NCI-H2196 (cell line): ENCODE data around the gene KANTR.

Experiments
- DNase-seq: peaks from one replicate; lab custom pipeline; 2025; ENCODE audit not compliant: unreplicated experiment; lab: John Stamatoyannopoulos, UW

Gene KANTR

GRCh38 chrX:53080628-53081580, 13.0 kb upstream of the KANTR start:
- no peak for DNase-seq

GRCh38 chrX:53081925-53082772, 11.8 kb upstream of the KANTR start, which contains the start of gene TSPYL2:
TSS of gene TSPYL2 (plus strand) at chrX:53082367. CDS start at chrX:53082499, 132 bp downstream.
- DNase-seq = peak; percentile 91

GRCh38 chrX:53082773-53083616, 10.9 kb upstream of the KANTR start:
- no peak for DNase-seq

DNA sequence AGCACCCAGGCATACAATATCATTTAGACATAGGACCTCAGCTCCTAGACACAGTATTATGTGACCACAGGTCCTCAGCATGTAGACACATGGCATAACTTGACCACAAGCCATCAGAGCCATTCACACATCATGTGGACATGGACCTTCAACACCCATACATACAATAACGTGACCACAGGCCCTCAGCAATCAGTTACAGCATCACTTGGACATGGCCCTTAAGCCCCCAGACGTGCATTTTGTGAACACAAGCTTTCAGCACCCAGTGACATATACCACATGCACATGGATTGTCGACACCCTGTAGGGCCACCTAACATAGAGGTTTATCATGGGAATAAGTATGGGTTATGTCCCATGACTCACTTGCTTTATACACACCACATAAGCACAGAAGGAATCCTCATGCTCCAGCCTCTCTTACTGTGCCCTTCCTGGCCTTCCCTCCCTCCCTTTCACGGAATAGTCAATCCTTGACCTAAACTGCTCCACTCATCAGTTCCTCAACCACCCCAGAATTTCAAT, 9.8 kb upstream of the KANTR start:
- DNase-seq = no peak

DNA sequence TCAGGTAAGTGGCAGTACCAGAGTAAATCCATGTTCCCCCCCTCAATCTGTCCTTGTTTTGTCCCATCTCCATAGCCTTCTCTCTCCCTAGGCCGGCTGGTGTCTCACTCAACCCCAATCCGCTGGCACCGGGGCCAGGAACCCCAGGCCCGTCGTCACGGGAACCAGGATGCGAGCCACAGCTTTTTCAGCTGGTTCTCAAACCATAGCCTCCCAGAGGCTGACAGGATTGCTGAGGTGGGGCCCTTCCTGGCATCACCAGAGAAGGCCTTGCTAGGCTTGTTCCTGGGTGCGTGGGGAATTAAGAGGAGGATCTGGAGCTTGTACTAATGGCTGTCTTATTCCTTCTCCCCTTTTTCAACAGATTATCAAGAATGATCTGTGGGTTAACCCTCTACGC, 9.1 kb upstream of the KANTR start:
- no peak for DNase-seq

GRCh38 chrX:53085661-53086229, 8.2 kb upstream of the KANTR start:
- no peak for DNase-seq

DNA sequence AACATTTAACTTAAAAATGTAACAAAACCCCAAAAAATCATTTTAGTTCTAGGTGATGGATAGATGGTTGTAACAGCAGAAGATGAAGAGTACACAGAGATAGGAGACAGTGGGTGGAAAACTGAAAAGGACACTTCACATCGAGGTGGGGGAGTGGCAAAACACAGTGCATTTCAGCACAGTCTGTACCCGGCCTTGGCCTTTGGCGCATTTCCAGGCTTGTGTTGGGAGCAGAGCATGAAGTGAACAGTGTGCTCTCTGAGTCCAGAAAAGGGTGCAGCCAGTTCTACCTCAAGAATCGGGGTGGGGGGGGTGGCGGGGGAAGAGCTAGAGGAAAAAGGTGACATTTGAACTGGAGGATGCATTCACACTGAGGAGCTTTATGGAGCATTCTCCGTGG, 7.5 kb upstream of the KANTR start:
- no peak for DNase-seq

DNA sequence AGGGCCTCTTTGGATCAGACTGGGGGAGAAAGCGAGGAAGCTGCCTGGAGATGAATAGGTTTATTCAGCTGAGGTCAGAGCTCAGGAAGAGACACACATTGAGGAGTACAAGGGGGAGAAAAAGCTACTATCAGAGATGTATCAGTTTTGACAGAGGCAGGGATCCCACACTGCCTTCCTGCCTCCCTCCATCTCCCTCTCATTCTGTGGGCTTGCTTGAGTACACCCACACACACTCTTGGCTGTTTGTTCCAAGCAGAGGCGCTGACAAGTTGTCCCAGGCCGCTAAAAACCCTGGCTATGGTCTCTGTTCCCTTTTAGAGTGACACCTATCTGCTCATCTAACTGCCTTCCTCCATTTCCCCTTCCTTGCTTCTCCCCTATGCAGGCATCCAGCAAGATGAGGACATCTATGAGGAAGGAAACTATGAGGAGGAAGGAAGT, 6.5 kb upstream of the KANTR start:
- DNase-seq = no peak

DNA sequence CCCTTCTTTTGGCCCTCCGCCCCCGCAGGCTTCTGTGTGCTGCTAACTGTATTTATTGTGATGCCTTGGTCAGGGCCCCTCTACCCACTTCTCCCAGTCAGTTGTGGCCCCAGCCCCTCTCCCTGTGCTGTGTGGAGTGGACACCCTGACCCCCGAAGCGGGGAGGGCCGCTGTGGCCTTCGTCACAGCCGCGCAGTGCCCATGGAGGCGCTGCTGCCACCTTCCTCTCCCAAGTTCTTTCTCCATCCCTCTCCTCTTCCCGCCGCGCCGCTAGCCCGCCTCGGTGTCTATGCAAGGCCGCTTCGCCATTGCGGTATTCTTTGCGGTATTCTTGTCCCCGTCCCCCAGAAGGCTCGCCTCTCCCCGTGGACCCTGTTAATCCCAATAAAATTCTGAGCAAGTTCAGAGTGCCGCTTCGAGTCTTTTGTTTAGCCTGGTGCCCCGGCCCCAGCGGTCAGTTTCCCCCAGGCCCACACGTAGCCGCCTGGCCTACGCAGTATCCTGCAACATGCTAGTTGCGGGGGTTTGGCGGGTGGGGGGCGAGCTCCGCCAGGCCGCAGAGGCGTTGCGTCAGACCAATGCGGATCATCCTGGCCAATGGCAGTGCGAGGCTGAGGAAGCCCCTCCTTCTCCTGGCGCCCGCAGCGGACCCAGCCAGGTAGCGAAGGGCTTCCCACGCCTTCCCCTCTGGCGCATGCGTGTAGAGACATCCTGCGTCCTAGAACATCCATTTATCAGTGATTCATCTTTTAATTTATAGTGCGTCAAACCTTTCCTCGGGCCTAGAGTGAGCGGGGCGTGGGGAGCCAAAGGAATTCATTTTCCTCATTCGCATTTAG, 5.6 kb upstream of the KANTR start:
- DNase-seq = peak; percentile 88

- DNase-seq = peak; percentile 28
Observed at GRCh38 chrX:53089224-53089842, 4.6 kb upstream of the KANTR start.

DNA sequence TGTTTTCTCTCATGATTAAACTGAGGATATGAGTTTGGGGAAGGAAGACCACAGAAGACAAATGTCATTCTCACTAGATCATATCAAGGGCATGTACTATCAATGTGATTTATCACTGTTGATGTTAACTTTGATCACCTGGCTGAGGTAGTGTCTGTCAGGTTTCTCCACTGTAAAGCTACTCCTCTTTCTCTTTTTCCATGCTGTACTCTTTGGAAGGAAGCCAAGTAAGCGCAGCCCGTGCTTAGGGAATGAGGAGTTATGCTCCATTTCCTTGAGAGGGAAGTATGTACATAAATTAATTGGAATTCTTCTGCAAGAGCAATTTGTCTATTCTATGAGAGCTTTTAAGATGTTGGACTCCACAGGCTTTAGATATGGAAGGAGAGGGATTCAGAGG, 4.0 kb upstream of the KANTR start:
- no peak for DNase-seq

- no peak for DNase-seq
Observed at GRCh38 chrX:53091354-53091753, 2.6 kb upstream of the KANTR start.

GRCh38 chrX:53093177-53093655, 726 bp upstream of the KANTR start:
- DNase-seq = no peak

DNA sequence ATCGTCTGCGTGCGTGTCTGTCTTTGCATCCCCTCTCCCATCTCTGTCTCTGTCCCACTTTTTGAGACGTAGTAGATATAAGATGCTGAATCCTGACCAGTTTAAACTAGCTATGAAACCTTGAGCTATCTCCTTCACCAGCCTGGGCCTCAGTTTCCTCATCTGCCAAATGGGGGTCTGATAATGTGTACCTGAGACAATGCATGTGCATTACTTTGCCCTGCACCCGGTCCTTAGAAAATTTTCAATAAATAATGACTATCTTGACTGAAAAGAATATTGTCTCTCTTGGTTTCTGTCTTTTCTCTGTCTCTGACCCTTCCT, 602 bp downstream of the KANTR start:
- DNase-seq = no peak

DNA sequence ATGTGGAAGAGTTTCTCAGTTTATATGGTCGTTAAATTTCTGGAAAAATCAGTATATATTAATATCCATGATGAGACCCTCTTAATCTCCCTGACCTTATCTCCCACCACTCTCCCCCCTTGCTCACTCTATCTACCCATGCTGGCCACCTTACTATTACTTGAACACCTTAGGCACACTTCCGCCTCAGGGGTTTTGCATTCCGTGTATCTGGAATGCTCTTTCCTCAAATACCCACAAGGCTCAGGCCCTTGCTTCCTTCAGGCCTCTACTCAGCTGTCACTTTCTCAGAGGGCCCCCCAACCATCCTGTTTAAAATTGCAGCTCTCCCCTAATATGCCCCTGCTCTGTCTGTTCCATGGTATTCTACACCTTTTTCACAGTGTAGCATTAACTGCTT, 1.9 kb downstream of the KANTR start:
- no peak for DNase-seq

DNA sequence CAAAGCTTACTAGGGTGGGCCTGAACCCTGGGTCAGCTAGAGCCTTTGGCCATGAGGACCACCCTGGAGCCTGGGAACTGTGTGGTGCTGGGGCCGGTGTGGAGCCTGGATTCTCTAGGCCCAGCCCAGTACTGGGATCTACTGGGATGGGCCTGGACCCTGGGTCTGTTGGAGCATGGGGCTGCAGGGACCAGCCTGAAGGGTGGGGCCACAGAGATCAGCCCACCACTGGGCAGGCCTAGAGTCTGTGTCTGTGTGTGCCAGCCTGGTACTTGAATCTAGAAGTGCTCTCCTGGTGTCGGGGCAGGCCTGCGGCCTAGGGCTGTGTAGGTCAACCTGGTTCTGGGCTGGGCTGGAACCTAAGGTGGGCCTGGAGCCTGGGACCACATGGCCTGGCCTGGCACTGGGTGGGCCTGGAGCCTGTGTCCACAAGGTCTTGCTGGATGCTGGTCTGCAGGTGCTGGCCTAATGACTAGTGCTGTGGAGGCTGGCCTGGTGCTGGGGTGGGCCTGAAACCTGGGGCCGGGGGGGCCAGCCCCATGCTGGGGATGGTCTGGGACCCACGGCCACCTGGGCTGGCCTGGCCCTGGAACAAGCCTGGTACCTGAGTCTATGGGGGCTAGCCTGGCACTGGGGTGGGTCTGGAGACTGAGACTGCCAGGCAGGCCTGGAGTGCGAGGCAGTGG, 21.1 kb downstream of the KANTR start:
- no peak for DNase-seq

DNA sequence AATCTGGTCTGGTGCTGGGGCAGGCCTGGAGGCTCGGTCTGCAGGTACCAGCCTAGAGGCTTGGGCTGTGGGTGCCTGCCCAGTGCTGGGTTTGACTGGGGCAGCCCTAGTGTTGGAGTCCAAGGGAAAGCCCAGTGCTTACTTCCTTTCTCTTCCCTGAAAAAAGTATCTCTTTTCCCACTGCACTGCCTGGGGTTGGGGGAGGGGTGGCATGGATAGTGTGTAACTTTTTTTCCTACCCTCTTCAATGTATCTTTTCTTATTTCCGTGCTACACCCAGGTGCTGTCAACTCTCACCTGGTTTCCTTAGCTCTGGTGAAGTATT, 21.6 kb downstream of the KANTR start:
- no peak for DNase-seq

DNA sequence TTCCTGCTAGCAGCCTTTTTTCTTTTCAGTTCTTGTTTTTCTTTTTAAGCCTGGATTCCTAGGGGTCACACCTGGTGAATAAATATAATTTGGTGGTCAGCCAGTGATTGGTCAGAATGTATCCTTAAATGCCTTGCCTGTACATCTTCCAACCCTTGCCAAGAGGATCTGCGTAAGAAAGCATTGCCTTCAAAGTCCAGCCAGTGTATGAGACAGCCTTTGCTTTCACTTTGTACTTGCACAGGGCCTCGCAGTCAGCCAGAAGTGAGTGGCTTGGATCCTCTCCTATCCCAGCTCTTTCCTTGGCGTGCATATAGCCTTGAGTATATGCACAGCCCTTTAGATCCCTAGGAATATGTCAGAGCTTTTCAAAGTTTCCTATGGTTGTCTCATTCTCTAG, 22.2 kb downstream of the KANTR start:
- DNase-seq = no peak

DNA sequence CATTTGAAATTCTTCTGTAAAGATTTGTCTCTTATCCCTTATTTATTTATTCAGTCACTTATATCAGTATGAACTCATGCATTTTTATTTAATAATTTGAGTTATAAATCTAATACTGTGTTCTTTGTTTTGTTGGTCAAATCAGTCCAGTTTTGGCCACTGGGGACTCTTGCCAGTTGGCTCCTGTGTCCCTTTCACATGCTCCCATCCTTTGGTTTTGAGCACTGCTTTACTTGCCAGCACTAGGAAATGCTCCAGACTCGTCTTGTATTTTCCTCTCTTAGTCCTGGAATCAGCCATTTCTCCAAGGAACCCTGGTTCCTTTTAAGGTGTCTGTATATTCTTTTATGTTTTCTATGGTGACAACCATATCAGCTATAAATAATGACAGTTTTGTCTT, 28.1 kb downstream of the KANTR start:
- no peak for DNase-seq
